Smooth muscle cell of the pulmonary artery (primary cell): ENCODE data around the gene UQCRC1. TPM values are rescaled to one million over a fixed set of nuclear protein-coding genes. Genes with fewer than 3 reads are reported as not detected.

Experiments
- total RNA-seq: library from RNA; depleted of rRNA; stranded (reverse); fragments of >200 nt; gene quantifications from 2 replicates; pipeline ENCODE4 v1.2.3, GENCODE V29; 2014

Gene UQCRC1
- 229 and 273 TPM in 2 replicates for total RNA-seq

GRCh38 chr3:48609088-48610005, at the start of gene UQCRC1:
Gene UQCRC1 (minus strand): TSS chr3:48609646. CDS start chr3:48609620, 26 bp downstream.

DNA sequence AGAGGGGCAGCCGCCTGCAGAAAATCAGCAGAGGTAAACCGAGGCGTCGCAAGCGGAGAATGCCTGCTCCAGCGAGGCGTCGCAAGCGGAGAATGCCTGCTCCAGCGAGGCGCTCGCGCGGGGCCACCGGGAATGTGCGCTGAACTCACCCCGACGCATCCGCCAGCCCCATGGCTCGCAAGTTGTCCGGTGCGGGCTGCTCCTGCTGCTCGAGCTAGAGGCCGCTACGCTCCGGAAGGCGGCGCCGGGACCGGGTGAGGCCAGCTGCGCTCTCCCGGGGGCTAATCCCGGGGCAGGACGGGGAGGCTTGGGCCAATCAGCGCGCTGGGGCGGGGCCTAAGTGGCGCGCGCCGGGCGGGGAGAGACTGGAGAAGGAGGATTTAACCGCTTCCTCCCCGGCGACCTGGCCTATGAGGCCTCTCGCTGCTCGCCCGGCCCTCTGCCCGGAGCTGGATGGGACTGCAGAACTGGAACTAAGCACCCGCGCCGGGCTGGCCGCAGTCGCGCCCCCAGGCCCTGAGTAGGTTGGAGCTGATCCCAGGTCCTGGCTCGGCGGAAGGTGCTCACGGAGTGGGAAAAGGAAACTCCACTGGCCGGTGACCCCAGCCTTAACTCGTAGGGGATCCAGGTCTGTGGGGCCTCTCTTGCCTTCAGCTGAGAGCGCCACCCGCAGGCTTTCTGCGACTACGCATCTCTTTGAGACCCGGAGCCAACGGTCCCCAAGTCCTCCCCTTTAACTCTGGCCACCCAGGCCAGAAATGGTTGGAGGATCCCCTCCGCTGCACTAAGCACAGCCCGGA, 26.0 kb upstream of the UQCRC1 start, which contains the start of gene SLC26A6:
Gene SLC26A6 (minus strand): TSS at position 240 of the 800 bp plus-strand sequence. CDS start 68 bp downstream, at position 172.

DNA sequence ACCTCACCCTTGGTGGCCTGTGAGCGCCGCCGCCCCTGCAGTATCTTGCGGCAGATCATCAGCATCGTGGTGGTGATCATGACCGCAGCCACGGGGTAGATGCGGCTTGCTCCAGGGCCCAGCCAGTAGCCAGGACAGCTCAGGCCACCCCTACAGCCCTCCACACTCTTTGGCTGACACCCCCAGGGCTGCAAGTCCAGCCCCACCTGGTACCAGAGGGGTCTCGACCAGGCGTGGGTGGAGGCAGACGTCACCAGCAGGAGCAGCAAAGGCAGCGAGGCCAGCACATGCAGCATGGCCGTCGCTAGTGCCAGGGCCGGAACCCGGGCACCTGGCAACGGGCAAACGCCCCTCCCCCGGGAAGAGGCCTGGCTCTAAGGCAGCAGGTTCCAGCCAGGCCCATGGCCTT, 12.0 kb upstream of the UQCRC1 start, which contains the start of gene TMEM89:
Gene TMEM89 (minus strand): TSS at position 309 of the 409 bp plus-strand sequence. CDS start 13 bp downstream, at position 296.

GRCh38 chr3:48595075-48595525, 14.3 kb downstream of the UQCRC1 start, which contains the start of gene COL7A1:
Gene COL7A1 (minus strand): TSS chr3:48595329. CDS start chr3:48595159, 170 bp downstream.

GRCh38 chr3:48563382-48563918, 46.0 kb downstream of the UQCRC1 start, which contains the start of gene UCN2:
Gene UCN2 (minus strand): TSS chr3:48563781. CDS start chr3:48563124, 657 bp downstream.

DNA sequence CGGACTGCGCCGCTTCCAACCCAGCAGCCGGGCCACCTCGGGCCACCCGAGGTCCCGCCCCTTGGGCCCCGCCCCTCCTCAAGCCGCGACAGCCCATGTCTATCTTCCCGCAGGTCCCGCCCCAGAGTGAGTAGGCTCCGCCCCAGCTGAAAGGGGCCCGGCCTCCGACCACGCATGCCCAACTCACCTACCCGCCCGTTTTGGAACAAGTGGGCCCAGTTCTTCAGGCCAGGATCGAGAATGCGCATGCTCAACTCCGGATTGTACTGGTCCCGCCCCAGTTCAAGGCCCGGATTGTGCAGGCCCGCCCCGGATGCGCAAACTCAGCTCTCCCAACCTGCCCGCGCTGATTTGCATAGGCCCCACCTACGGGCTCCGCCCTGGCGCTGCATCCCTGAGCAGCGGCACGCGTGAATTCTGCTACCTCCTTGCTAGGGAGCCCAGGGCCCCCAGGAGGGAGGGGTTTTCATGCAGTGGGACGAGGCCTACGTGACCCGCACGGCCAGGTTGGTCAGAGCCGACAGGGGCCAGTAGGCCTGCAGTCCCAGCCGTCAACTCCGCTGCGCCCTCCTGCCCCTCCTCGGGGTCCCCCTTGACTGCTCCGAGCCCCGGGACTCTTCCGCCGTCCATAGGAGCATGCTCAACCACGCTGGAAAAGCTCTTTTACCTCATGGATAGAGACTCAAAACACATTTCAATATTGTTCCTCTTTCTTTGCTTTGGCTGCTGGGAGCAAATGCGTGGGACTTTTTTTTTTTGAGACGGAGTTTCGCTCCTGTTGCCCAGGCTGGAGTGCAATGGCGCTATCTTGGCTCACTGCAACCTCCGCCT, 52.4 kb downstream of the UQCRC1 start, which contains the start of gene PFKFB4:
Gene PFKFB4 (minus strand): TSS at position 8 of the 831 bp plus-strand sequence. CDS start 26 bp downstream, outside the sequence.

Other genes with a start within 250 kb of the UQCRC1 start
- not detected in 2 replicates for gene FBXW12, start 237.4 kb downstream of the UQCRC1 start, total RNA-seq
- 23.8 and 37.3 TPM in 2 replicates for gene PLXNB1, start 179.6 kb downstream of the UQCRC1 start, total RNA-seq
- gene CCDC51, start 169.5 kb downstream of the UQCRC1 start, total RNA-seq: 11.3 and 12.6 TPM in 2 replicates
- gene TMA7, start 169.4 kb downstream of the UQCRC1 start, total RNA-seq: 69.9 and 93.4 TPM in 2 replicates
- gene ATRIP, start 162.9 kb downstream of the UQCRC1 start, total RNA-seq: 5.1 and 6.3 TPM in 2 replicates
- 134 and 160 TPM in 2 replicates for gene SHISA5, start 105.5 kb downstream of the UQCRC1 start, total RNA-seq
- 59.8 and 62.5 TPM in 2 replicates for gene PFKFB4, start 52.8 kb downstream of the UQCRC1 start, total RNA-seq
- 0.98 and 1.4 TPM in 2 replicates for gene UCN2, start 45.9 kb downstream of the UQCRC1 start, total RNA-seq
- 32.6 and 40.7 TPM in 2 replicates for gene COL7A1, start 14.3 kb downstream of the UQCRC1 start, total RNA-seq
- not detected in 2 replicates for gene TMEM89, start 12.1 kb upstream of the UQCRC1 start, total RNA-seq
- gene SLC26A6, start 25.8 kb upstream of the UQCRC1 start, total RNA-seq: 19.3 and 20.7 TPM in 2 replicates
- 0.91 and 2.9 TPM in 2 replicates for gene CELSR3, start 53.2 kb upstream of the UQCRC1 start, total RNA-seq
- 15.9 and 18.9 TPM in 2 replicates for gene NCKIPSD, start 76.3 kb upstream of the UQCRC1 start, total RNA-seq
- 33.9 and 34.5 TPM in 2 replicates for gene IP6K2, start 107.6 kb upstream of the UQCRC1 start, total RNA-seq
- gene PRKAR2A, start 238.2 kb upstream of the UQCRC1 start, total RNA-seq: 35.2 and 36.6 TPM in 2 replicates